Testis (tissue), 2 donors: ENCODE data around the gene RGS7.

Source experiments
- POLR2A ChIP-seq: fragments of 450-650 bp; IDR thresholded peaks from one replicate; pipeline ENCODE4 v1.6.1; 2017; ENCODE audit warnings: antibody characterized with exemption, mild to moderate bottlenecking, moderate library complexity
- TF ChIP-seq, protein P1 (sequence below), 3 experiments: fragments of 450-650 bp in 2 of 3; fragments of 200-600 bp in 1 of 3; sonication (generic) in 1 of 3; IDR thresholded peaks; one replicate each; pipeline ENCODE4 v1.5.1; 2016 to 2019; ENCODE audit warnings: antibody characterized with exemption in 3 of 3, mild to moderate bottlenecking in 2 of 3, moderate library complexity in 1 of 3

DNA sequence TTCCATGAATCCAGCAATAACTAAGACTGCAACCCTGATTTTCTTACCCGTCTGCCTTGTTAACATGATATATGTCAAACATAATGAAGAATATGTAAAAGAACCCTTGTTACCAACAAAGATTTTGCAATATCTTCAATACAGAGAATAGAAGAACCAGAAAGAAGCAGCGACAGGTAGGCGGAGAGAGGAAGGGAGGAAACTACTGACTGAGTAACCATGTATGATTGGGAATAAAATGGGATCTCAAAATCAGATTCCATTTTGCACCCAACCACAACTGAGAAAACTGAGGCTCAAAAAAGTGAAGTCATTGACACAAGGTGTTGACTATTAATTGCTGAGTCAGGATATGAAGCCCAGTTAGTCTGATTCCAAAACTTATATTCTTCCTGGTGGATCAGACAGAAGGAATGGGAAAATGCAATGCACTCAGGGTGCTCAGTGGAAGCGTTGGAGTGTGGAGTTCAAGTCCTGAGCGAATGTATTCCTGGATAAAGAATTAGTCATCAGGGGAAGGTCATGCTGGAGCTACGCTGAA is 451.7 kb downstream of the RGS7 start:
- TF ChIP-seq POLR2A = no peak
- TF ChIP-seq, protein P1, sequence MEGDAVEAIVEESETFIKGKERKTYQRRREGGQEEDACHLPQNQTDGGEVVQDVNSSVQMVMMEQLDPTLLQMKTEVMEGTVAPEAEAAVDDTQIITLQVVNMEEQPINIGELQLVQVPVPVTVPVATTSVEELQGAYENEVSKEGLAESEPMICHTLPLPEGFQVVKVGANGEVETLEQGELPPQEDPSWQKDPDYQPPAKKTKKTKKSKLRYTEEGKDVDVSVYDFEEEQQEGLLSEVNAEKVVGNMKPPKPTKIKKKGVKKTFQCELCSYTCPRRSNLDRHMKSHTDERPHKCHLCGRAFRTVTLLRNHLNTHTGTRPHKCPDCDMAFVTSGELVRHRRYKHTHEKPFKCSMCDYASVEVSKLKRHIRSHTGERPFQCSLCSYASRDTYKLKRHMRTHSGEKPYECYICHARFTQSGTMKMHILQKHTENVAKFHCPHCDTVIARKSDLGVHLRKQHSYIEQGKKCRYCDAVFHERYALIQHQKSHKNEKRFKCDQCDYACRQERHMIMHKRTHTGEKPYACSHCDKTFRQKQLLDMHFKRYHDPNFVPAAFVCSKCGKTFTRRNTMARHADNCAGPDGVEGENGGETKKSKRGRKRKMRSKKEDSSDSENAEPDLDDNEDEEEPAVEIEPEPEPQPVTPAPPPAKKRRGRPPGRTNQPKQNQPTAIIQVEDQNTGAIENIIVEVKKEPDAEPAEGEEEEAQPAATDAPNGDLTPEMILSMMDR (IDR thresholded peaks at IDR 0.05) = no peak
